NCI-H2029 (cell line): Measurements from ENCODE around the gene RADX.

Experiments used
- DNase-seq: peaks from one replicate; lab custom pipeline; 2025; lab: John Stamatoyannopoulos, UW

The RADX gene

DNA sequence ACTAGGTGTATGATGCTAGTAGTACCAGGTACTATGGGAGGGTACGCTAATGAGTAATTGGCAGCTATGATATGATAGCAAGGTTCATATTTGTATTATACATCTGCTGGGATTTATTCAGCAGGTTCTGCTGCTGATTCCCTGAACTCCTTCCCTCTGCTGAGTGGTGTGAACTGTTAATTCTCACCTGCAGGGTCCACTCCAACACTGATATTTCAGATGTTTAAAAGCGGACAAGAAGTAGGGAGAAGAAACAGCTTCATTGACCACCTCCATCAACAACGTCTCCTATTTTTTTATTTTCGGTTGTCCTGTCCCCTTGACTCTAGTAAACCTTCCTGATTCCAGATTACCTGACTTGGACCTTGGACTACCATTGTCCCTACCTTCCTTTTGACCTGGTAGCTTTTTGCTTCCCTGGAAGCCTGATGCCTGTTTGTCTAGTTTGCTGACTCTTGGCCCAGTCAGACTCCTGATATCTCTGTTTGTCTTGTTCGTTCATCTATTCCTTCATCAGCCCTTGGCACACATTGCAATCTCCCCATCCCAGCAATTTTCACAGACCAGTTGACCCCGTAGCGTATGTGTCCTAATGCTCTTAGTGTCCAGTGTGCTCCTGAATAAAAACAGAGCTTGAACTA lies 80.8 kb downstream of the RADX start:
- no peak for DNase-seq

DNA sequence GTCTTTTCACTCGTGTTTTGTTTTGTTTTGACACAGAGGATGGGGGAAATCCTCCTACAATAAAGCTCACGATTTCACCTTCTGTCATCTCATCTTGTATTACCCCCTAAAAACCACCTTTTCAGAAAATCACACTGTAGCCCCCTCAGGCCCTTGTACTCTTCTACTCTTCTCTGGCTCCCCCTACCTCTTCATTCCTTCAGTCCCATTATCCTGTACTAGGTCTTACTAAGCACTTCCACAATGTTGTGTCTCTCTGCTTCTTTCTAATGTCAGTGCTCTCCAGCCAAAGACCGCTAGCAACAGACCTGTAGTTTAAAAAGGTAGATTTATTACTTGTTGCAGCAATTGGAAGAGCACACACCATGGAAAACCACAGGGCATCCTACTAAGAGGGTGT lies 84.7 kb downstream of the RADX start:
- DNase-seq = no peak

DNA sequence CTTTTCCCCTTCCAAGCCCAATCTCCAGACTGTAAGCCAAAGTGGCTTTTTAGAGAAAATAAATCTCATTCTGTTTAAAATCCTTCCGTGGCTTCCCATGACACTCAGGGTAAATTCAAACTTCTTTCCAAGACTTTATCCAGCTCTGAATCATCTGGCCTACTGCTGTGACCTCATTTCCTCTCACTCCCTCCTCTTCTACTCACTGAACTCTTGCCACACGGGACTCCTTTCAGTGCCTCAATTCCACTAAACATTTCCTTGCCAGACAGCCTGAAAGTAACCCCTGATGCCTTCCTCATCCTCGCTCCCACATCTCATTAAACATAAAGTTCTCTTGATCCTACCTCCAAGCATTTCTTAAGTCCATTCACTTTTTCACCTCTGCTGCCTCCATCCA lies 86.9 kb downstream of the RADX start:
- no peak for DNase-seq

DNA sequence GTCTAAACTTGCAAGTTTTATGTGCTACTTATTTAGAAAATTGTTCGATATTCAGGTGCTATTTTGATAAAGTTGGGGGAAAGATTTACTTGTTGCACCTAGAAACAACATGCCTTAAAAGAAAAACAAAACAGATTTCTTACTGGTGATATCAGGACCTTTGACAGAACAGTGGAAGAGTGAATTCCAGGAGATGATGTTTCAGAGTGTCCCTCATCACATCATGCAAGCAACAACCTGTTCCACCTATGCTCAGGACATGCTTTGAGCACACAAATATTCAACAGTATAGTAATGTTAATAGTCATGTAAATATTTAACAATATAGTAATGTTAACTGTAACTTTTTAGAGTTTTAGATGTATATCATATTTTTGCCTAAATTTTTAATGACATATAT lies 90.9 kb downstream of the RADX start:
- DNase-seq = no peak

DNA sequence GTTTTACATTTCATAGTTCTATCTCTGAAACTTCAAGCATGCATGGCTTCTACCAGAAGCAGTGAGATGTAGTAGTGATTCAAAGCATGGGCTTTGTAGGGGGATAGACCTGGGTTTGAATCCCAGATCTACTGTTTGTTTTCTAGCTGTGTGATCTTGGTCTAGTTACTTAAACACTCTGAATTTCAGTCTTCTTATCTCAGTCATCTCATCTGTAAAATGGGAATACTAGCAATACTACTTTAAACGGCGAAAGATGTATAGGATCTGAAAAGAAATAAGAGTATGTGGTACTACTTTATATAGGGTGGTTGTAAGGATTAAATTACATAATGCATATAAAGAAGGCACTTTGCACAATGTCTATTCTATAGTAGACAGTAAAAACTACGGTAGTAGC lies 94.7 kb downstream of the RADX start:
- no peak for DNase-seq

DNA sequence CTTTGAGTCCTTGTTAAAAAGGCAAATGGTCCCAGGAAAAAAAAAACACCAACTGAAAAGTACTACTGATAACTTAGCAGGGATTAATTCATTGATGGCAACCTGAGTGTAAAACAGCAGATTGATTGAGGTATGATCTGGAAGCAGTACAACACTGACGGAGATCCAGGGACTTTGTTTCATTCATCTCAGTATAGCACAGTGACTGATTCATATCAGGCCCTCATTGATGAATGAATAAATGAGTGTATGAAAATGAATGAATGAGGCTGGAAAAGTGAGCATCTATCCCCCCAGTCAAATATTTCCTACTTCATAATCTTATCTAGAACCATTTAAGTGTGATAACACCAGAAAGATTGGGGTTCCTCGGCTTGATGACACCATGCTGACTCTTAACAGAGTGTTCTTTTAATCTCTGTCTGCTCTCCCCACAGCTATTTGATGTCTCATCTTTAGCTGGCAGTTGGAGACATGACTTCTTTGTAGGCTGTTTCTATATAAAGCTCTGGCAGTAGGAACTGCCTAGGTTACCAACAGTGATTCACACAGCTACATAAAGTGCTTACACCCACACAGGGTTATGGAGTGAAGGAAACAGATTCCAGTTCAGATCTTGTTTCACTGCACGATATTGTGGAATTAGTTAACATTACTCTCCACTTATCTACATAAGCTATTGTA lies 96.1 kb downstream of the RADX start:
- DNase-seq = no peak

DNA sequence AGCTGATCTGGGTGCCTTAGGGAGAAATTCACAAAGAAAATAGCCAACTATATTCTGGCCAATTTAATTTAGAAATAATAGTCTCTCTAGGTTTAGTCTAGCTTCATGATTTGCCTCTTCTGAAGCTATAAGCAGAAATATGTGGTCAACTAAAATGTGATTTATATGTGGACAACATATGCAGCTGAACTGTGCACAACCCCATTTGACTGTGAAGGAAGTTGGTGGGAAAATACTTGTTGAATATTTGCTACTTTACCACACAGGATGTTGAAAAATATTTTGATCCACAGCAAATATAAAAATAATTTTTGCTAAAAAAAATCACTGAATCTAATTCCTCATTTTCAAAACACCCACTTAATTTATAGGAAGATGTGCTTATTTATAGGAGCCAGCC lies 99.0 kb downstream of the RADX start:
- no peak for DNase-seq

DNA sequence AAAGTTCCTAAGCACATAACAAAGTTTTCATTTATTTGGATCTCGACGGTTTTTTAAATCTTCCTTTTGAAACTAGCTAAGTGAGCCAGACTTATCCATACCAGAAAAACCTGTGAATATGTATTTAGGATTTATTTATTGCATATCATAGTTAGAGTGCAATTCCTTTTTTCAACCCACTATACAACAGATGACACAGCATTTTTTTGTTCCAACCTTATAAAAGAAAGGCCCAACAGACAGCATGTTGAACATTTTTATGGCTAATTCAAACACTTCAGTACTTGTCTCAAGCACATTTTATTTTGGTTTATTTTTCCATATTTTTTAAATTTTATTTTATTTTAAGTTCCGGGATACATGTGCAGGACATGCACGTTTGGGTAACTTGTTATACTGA lies 99.6 kb downstream of the RADX start:
- DNase-seq = no peak

DNA sequence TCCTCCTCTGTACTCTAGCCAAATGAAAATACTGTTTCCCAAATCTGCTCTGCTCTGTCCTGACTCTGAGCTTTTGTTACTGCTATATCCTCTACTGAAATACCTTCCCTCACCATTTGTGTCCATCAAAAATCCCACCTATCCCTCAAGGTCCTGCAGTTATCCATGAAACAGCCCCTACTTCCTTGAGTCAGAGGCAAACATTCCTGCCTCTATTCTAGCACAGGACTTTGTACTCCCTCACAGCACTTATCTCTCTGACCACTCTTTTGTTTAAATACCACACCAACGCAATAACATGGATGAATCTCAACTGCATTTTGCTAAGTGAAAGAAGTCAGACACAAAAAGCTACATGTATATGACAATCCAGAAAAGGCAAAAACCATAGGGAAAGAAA lies 104.2 kb downstream of the RADX start:
- DNase-seq = no peak

DNA sequence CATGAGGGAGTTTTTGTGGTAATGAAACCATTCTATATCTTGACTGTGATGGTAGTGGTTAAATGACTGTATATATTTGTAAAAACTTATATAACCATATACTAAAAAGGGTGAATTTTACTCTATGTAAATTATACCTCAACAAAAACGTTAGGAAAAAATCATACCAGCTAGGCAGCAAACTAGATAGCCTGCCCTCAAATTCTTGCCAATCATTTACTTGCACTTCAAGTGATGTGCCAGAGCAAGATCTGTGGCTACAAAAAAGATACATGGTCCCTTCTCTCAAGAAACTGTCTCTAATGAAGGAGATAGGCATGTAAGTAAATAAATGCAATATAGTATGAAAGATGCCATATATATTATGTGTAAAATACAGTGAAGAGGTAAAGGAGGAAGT lies 104.7 kb downstream of the RADX start:
- no peak for DNase-seq

DNA sequence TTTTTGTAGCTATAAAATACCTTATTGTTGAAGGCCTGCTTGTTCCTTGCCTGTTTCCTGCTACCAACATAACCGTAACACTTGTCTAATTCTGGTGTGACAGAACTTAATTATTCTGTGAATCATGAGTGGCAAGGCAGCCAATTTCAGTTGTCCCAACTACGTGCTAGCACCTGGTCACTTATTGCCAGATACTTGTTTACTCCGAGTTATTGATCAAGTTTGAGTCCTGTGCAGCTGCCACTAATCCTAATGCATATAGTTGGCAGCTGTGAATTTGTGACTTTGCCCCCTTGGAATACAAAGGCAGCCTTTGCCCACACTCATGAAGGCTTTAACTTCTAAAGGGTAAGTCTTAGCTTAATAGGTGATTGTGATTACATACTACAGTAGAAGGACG lies 106.9 kb downstream of the RADX start:
- DNase-seq = no peak

DNA sequence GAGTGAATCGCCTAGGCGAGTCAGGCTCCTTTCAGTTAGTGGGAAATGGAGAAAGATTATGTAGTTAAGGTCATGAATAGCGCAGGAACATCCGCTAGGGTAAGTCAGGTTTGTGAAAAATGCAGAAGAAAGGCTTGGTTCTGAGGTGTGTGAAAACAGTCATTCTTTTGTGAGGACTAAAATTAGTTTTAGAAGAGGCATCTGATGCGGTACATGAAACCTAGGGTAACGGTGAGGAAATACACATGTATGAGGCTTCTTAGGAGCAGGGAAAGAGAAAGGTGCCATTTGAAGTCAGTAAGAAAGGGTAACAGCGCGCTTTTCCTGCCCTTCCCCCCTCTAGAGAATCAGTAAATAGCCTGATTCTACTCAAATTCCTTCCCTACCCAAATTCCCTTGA lies 114.2 kb downstream of the RADX start:
- DNase-seq = no peak

DNA sequence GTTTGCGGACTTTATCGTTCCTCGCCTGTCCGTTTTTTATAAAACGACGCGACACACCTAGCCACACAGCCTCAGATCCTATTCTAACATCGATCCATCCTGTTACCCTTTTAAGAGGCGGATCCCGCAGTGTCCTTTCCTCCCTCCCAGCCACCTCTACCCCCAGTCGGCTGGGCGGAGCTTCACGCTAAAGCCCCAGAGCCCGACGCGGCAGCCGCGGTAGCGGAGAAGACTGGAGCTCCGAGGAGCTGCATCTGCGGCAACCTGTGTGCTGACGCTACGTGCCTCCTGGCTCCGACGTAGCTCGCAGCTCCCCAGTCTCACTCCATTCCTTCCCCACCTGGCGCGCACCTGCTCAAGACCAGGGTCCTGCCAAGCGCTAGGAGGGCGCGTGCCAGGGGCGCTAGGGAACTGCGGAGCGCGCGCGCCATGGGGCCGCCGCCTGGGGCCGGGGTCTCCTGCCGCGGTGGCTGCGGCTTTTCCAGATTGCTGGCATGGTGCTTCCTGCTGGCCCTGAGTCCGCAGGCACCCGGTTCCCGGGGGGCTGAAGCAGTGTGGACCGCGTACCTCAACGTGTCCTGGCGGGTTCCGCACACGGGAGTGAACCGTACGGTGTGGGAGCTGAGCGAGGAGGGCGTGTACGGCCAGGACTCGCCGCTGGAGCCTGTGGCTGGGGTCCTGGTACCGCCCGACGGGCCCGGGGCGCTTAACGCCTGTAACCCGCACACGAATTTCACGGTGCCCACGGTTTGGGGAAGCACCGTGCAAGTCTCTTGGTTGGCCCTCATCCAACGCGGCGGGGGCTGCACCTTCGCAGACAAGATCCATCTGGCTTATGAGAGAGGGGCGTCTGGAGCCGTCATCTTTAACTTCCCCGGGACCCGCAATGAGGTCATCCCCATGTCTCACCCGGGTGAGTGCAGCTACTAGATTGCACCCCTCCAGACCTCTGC lies 115.0 kb downstream of the RADX start, which contains the start of gene RNF128:
Gene RNF128, plus strand, starts transcription at position 217 of the 953 bp plus-strand sequence. Its CDS starts 213 bp downstream, at position 430.
- no peak for DNase-seq

DNA sequence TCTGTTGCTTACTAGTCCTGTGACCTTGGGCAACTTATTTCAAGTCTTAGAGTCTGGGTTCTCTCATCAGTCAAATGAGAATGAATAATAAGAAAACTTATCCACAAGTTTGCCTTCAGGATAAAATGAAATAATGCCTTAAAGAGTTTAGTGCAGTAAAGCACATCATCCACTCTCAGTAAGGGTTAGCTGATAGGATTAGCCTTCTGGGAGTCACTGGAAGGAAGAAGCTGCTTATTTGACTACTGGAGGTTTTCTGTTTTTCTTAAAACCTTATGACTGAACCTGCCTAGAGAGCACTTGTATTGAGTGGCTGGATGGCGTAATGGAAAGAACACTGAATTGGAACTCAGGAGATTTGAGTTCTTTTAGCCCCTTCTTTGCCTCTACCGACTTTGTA lies 116.6 kb downstream of the RADX start:
- DNase-seq = no peak
